GM19452 (cell line): ENCODE data around the gene EBP.
A peak's percentile ranks its signal among the peaks of the same experiment; 100 is the strongest.

Source experiments
- ATAC-seq: cut with Tn5 transposase; IDR thresholded peaks from one replicate; pipeline ENCODE4 v1.9.1; 2021; ENCODE audit not compliant: unreplicated experiment

EBP gene

GRCh38 chrX:48521353-48522243 is at the start of gene EBP:
TSS of gene EBP (plus strand) at chrX:48521808. CDS start at chrX:48523772, 1,964 bp downstream.
- peak; percentile 97 for ATAC-seq

GRCh38 chrX:48472225-48472624 is 49.4 kb upstream of the EBP start:
- no peak for ATAC-seq

GRCh38 chrX:48472851-48473703 is 48.5 kb upstream of the EBP start:
- no peak for ATAC-seq

GRCh38 chrX:48473704-48473990 is 48.0 kb upstream of the EBP start:
- ATAC-seq: no peak

GRCh38 chrX:48474127-48474526 is 47.5 kb upstream of the EBP start:
- no peak for ATAC-seq

- ATAC-seq: no peak
Measured at GRCh38 chrX:48474581-48474980, 47.0 kb upstream of the EBP start.

GRCh38 chrX:48475296-48475695 is 46.3 kb upstream of the EBP start:
- no peak for ATAC-seq

- peak; percentile 92 for ATAC-seq
Measured at GRCh38 chrX:48475774-48476577, 45.6 kb upstream of the EBP start, which contains the start of gene FTSJ1. TSS of gene FTSJ1 (plus strand) at chrX:48476199. CDS start at chrX:48478048, 1,849 bp downstream.

- ATAC-seq: no peak
Measured at GRCh38 chrX:48476919-48477318, 44.7 kb upstream of the EBP start.

GRCh38 chrX:48477960-48478755 is 43.5 kb upstream of the EBP start:
- ATAC-seq: no peak

- no peak for ATAC-seq
Measured at GRCh38 chrX:48478806-48479205, 42.8 kb upstream of the EBP start.

- no peak for ATAC-seq
Measured at GRCh38 chrX:48480142-48480541, 41.5 kb upstream of the EBP start.

- ATAC-seq: no peak
Measured at GRCh38 chrX:48480583-48480982, 41.0 kb upstream of the EBP start.

GRCh38 chrX:48482526-48482925 is 39.1 kb upstream of the EBP start:
- no peak for ATAC-seq

GRCh38 chrX:48487362-48487798 is 34.2 kb upstream of the EBP start:
- ATAC-seq: no peak

- ATAC-seq: no peak
Measured at GRCh38 chrX:48488034-48488433, 33.6 kb upstream of the EBP start.

GRCh38 chrX:48489296-48489695 is 32.3 kb upstream of the EBP start:
- ATAC-seq: no peak

- ATAC-seq: no peak
Measured at GRCh38 chrX:48489892-48490291, 31.7 kb upstream of the EBP start.

- ATAC-seq: no peak
Measured at GRCh38 chrX:48490661-48491060, 30.9 kb upstream of the EBP start.

- no peak for ATAC-seq
Measured at GRCh38 chrX:48491809-48492208, 29.8 kb upstream of the EBP start.
